Heart left ventricle (tissue), 13 donors: ENCODE data around the gene EMILIN2.

ENCODE experiments used
- CTCF ChIP-seq, 12 donors: fragments of 200-600 bp; sonication (generic) in 4 of 12; IDR thresholded peaks; one replicate each; pipeline versions ENCODE4 v1.5.0 to v1.8.0; 2018 to 2022; ENCODE audit warnings: antibody characterized with exemption in 12 of 12, mild to moderate bottlenecking in 5 of 12
- POLR2A ChIP-seq, 2 donors: fragments of 450-650 bp; IDR thresholded peaks; one replicate each; pipeline ENCODE4 v1.6.1; 2017; ENCODE audit warnings: antibody characterized with exemption in 2 of 2, mild to moderate bottlenecking in 2 of 2, moderate library complexity in 2 of 2
- donor health status: ischemic (EF 13 %, LVEDD 7.1; RV severe dilation, severe dysfunction).
- donor health status: DM: no; HTN: yes; CAD: no.
- donor health status: DM: no; HTN: no; CAD: no.
- donor health status: ischemic (EF 25% LVEDD 6.9; RV normal size, moderate dysfunction).
- donor health status: ischemic (EF 25% LVEDD 5.7; RV mildly dilated, moderate dysfunction).
- donor health status: ischemic (EF 35%, LVEDD 5.7; RV mildly dilated, moderate dysfunction).
- donor health status: nonischemic (EF 11% LVEDD 7.7; RV severe dilation, severe dysfunction).
- donor health status: DM: yes; HTN: yes; CAD: no.
- donor health status: PGD.
- donor health status: ischemic (EF 29% LVEDD 5.4; RV normal size, mild dysfunction).
- donor health status: nonischemic (EF 23%, LVEDD 6.1; RV moderate dilation, normal function).

GRCh38 chr18:2889761-2890192 is 43.0 kb downstream of the EMILIN2 start:
- TF ChIP-seq CTCF (IDR thresholded peaks at IDR 0.05) (no peak), POLR2A (IDR thresholded peaks at IDR 0.05) (no peak)
